Neuron (in vitro differentiated cells): Measurements from ENCODE around the gene INHA.
A peak's percentile ranks its signal among the peaks of the same experiment; 100 is the strongest.

Experiments used
- H2AFZ ChIP-seq: one replicate; pipeline ENCODE4 v1.6.1; 2013; ENCODE audit warnings: low read depth, mild to moderate bottlenecking, inconsistent platforms, low read length, moderate library complexity
- H3K27me3 ChIP-seq: one replicate; pipeline ENCODE4 v1.6.1; 2013; ENCODE audit warnings: low read length; ENCODE audit not compliant: insufficient read depth
- H3K36me3 ChIP-seq: one replicate; pipeline ENCODE4 v1.6.1; 2013; ENCODE audit warnings: low read length; ENCODE audit not compliant: insufficient read depth
- H3K4me1 ChIP-seq: one replicate; pipeline ENCODE4 v1.6.1; 2013; ENCODE audit warnings: low read length; ENCODE audit not compliant: insufficient read depth
- H3K4me3 ChIP-seq: 2 replicates; pipeline ENCODE4 v1.5.1; 2013; ENCODE audit warnings: mild to moderate bottlenecking, low read length, moderate library complexity
- H3K9me3 ChIP-seq: one replicate; pipeline ENCODE4 v1.6.1; 2013; ENCODE audit warnings: low read length

Gene INHA

DNA sequence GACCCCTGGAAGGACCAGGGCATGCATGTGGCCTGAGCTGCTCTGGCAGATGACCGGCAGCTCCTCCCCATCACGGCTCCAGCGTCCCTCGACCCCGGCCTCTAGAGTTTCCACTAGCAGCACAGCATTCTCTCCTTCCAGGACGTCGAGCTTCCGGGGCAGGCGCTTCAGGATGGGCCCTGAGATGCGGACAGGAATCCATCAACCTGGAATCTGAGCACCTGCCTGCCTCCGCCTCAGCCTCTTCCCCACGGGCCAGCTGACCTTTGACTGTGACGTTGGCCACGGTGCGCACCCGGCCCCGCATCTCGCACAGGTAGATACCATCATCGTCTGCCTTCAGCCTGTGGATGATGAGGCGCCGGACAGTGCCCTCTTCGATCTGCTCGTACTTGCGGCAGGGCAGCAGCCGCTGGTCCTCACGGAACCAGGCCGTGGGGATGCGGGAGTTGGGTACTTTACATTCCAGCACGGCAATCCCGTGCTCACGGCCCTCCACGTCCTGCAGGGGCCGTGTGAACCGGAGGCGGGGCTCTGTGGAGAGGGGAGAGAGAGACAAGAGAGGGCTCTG is 4.2 kb upstream of the INHA start:
- no peaks in the 10 kb centered on the region for H3K27me3 ChIP-seq
- no peak overlapping the region for H3K4me3 ChIP-seq
- H2AFZ ChIP-seq: no peak overlapping the region
- H3K36me3 ChIP-seq: peaks cover 38% of the 10 kb centered on the region
- peaks cover 11% of the 10 kb centered on the region for H3K4me1 ChIP-seq
- H3K9me3 ChIP-seq: no peaks in the 10 kb centered on the region

DNA sequence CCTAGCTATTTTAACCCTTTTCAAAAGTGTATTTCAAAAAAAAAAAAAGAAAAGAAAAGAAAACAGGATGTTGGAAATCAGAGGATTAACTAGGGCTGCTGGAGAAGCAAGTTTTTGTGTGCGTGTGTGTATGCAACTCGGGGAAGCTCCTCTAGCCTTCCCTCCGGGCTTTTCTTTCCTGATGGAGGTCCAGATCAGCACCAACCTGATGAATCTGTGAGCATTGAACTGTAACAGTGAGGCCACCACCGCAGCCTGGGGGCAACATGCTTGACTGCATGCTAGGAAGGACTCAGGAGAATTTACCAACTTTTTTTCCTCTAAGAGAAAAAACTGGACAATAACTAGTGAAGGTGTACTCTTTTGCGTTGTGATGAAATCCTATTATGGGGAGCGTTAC is 3.1 kb upstream of the INHA start:
- Histone ChIP-seq H3K27me3 (no peaks in the 10 kb centered on the region), H3K36me3 (peaks cover 31% of the 10 kb centered on the region), H2AFZ (no peak overlapping the region), H3K9me3 (no peaks in the 10 kb centered on the region), H3K4me3 (no peak overlapping the region), H3K4me1 (peaks cover 11% of the 10 kb centered on the region)

DNA sequence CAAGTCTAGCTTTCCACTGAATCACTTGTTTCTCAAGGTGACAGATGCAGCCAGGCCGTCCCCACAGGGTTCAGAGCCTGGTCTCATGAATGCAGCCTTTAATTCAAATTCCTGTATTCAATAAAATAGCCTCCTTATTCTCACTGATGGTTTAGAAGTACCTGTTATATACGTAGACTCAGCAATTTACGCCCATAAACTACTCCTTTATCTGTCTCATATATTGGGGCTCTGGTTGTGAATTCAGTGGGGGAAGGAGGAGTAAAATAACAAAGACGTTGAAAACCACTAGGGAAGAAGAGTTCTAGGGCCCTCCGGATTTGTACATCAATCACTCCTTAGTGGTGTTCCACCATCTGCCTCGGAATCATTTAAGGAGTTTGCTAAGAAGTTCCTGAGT is 2.5 kb upstream of the INHA start:
- Histone ChIP-seq H3K36me3 (peaks cover 29% of the 10 kb centered on the region), H2AFZ (no peak overlapping the region), H3K4me3 (no peak overlapping the region), H3K27me3 (no peaks in the 10 kb centered on the region), H3K9me3 (no peaks in the 10 kb centered on the region), H3K4me1 (peaks cover 11% of the 10 kb centered on the region)

DNA sequence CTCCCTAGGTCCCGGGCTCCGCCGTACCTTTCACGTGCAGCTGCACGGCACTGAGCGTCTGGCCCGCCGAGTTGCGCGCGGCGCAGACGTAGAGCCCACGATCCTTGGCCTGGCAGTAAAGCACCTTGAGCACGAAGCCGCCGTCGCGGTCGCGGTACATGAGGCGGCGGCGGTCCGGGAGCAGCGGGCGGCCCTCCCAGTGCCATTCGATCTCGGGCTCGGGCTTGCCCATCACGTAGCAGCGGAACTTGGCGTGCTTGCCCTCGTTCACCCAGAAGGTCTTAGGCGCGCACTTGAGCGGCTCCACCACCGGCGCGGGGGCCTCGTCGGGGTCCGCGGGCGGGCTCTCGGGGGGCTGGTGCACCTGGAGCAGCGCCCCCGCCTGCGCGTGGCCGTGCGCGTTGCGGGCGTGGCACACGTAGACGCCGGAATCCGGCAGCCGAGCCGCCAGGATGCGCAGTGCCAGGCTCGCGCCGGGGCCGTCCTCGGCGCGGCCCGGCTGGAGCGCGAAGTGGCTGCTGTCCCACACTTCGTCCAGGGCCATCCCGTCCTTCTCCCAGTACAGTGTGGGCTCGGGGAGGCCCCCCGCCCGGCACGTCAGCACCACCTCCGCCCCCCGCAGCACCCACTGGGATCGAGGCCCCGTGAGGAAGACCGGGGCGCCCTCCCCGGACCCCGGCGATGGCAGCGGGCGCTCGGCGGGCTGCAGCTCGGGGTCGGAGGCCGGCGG is 1.8 kb upstream of the INHA start:
- Histone ChIP-seq H3K9me3 (no peaks in the 10 kb centered on the region), H3K4me3 (peak overlapping the region; percentile 89), H3K27me3 (no peaks in the 10 kb centered on the region), H3K36me3 (peaks cover 29% of the 10 kb centered on the region), H2AFZ (peak overlapping the region; percentile 68), H3K4me1 (peaks cover 11% of the 10 kb centered on the region)

DNA sequence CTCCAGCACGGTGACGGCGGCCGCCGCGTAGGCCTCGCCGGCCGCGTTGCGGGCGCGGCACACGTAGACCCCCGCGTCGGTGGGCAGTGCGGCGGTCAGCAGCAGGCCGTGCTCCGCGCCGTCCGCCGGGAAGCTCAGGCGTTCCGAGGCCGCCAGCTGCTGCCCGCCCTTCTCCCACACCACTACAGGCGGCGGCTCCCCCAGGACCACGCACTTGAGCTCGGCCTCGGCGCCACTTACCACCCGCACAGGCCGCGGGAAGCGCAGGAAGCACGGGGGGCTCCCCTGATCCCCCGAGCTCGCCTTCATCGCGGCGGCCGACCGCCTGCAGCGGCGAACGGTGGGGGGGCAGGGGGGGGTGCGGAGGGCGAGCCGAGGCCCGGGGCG is 1.2 kb upstream of the INHA start:
- Histone ChIP-seq H3K27me3 (peaks cover 3% of the 10 kb centered on the region), H3K9me3 (no peaks in the 10 kb centered on the region), H3K36me3 (peaks cover 29% of the 10 kb centered on the region), H3K4me1 (peaks cover 11% of the 10 kb centered on the region), H2AFZ (peak overlapping the region; percentile 68), H3K4me3 (peak overlapping the region; percentile 89)

DNA sequence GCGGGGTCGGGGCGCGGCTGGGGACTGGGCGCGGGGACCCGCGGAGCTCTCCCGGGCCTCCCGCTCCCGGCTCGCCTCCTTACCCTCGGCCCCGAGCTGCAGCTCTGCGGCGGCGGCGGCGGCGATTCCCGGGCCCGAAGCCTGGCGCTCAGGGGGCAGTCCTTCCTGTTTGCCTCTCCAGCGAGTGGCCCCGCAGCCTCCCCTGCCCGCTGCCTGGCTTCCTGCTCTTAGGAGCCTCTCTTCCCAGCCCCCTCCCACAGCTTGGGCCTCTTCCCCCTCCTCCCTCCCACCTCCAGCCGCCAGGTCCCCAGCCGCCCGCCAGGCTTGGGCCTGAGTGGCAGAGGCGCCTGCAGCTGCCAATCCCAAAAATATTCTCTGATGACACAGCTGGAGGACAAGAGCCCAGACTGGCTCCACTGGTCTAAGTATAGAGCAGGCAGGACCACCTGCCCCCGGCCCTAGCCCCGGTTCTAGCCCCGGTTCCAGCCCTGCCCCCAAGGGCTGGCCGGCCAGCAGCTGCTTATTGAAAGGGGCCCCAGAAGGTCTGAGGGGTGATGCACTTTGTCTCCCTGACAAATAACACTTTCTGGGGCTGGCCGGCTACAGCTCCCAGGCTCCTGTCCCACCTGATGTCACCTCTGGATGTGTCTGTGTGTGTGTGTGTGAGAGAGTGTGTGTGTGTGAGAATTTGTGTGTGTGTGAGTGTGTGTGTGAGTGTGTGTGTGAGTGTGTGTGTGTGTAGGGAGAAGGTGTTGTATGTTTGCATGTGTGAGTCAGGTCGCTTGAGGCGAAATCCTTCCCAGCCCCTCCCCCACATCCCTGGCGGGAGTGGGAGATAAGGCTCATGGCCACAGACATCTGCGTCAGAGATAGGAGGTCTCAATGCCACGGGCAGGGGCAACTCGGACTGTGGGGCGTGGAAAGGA is 536 bp upstream of the INHA start, which contains the start of gene OBSL1:
OBSL1 (minus strand) TSS at position 229 of the 926 bp plus-strand sequence. CDS start 307 bp downstream, outside the sequence.
- H3K4me1 ChIP-seq: peaks cover 17% of the 10 kb centered on the region
- H3K4me3 ChIP-seq: peak within 1 kb of the TSS; percentile 89
- H2AFZ ChIP-seq: peak within 1 kb of the TSS; percentile 68
- peaks cover 3% of the 10 kb centered on the region for H3K27me3 ChIP-seq
- peaks cover 25% of the 10 kb centered on the region for H3K36me3 ChIP-seq
- H3K9me3 ChIP-seq: no peaks in the 10 kb centered on the region

DNA sequence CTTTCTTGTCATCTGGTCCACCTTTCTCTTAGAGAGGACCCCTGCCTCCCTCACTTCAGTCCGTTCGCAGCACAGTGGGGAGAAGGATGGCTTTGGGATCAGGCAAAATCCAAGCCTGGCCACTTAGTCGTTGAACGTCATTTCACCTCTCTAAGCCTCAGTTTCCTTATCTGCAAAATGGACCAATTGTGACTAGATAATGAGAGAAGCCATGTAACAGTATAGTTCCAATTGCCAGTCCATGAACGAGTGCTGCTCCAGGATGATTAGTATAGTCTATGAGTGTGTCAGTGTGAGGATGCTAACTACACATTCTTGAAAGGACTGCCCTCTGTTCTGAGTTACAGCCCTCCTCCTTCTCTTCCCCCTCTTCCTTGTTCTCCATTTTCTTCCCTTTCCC is 1.1 kb downstream of the INHA start:
- Histone ChIP-seq H2AFZ (no peak overlapping the region), H3K4me1 (peaks cover 30% of the 10 kb centered on the region), H3K36me3 (peaks cover 14% of the 10 kb centered on the region), H3K9me3 (no peaks in the 10 kb centered on the region), H3K27me3 (peaks cover 3% of the 10 kb centered on the region), H3K4me3 (no peak overlapping the region)

DNA sequence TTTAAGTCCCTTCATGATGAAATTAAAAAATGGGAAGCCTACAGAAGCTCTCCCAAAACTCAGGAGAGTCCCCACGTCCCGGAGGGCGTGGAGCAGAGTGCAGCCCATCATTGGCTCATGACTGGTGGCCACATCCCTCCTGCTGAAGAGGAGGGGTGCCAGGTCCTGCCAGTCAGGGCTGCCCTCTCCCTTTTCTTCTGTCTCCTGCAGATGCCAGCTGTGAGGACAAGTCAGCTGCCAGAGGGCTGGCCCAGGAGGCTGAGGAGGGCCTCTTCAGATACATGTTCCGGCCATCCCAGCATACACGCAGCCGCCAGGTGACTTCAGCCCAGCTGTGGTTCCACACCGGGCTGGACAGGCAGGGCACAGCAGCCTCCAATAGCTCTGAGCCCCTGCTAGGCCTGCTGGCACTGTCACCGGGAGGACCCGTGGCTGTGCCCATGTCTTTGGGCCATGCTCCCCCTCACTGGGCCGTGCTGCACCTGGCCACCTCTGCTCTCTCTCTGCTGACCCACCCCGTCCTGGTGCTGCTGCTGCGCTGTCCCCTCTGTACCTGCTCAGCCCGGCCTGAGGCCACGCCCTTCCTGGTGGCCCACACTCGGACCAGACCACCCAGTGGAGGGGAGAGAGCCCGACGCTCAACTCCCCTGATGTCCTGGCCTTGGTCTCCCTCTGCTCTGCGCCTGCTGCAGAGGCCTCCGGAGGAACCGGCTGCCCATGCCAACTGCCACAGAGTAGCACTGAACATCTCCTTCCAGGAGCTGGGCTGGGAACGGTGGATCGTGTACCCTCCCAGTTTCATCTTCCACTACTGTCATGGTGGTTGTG is 2.6 kb downstream of the INHA start:
- no peak overlapping the region for H2AFZ ChIP-seq
- peaks cover 35% of the 10 kb centered on the region for H3K4me1 ChIP-seq
- H3K27me3 ChIP-seq: peaks cover 3% of the 10 kb centered on the region
- H3K36me3 ChIP-seq: peaks cover 4% of the 10 kb centered on the region
- H3K9me3 ChIP-seq: no peaks in the 10 kb centered on the region
- no peak overlapping the region for H3K4me3 ChIP-seq

DNA sequence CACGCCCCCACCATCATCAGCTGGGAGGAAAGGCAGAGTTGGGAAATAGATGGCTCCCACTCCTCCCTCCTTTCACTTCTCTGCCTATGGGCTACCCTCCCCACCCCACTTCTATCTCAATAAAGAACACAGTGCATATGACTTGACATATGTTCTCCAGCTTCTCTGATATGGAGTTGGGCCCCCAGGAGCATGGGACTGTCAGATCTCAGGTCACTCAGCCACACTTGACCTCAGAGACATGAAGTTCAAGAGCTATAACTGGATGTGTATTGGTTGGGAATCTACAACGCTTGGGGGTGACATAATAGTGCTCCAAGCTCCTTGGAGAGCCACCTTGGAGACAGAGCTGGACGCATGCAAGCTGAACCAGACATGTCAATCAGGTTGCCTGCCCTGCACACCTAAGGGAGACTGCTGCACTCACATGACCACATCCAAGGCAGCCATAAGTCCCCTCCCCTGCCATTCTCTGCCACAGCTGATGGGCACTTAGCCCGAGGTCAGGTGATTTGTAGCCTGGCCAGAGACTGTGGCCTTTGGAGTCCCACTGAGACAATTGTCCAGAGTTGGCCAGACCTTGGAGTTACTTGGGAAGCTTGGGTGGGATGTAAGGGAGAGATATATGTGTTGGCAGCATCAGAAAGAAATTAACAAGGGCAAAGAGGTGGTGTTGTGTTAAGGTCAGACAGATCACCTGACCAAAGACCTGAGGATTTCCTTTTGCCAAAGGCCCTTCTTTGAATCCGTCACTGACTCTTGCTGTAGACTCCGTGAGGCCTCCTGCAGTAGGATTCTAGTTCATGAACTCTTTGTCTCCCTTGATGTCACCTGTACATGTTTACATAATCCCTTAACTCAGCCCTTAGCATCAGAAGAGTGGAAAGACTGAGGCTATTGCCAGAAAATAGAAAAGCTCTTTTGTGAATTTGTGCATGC is 3.7 kb downstream of the INHA start:
- H3K4me3 ChIP-seq: no peak overlapping the region
- H2AFZ ChIP-seq: no peak overlapping the region
- H3K9me3 ChIP-seq: no peaks in the 10 kb centered on the region
- peaks cover 32% of the 10 kb centered on the region for H3K4me1 ChIP-seq
- no peaks in the 10 kb centered on the region for H3K36me3 ChIP-seq
- peaks cover 3% of the 10 kb centered on the region for H3K27me3 ChIP-seq

DNA sequence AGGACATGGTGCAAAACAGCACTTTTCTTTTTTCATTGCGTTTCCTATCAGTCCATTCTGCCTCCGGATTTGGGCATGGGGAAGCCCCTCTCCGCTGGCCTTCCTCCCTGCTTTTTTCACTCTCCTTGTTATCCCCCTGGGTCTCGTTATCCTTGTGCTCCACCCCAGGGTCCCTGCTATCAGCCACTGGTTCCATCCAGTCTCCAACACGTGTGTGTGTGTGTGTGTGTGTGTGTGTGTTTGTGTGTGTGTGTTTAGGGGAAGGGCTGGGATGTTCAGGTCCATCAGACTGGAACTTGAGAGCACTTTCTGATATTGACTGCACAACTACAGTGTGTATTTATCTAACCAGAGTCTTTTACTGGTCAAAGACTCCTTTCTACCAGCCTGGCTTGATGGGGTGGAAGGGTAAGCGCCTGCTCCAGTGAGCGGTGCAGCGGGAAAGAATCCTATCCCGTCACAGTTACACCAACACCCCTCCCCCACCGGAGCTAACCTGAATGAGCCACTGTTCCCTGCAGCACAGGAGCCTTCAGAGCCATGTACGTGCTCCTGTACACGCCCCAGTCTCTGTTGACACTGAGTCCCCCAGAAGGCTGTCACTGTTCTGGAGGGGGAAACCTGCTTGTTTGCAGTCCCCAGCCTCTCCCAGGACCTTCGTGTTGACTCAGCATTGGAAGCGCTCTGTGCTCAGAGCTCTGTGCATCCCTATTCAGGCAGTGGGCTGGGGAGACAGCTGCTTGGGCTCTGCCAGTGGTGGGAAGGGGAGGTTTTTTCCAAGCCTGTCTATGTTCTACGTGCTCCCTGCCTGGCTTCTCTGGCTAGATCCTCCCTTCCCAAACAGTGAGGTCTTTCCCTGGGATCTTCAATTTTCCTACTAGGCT is 4.6 kb downstream of the INHA start:
- H3K27me3 ChIP-seq: peaks cover 3% of the 10 kb centered on the region
- peak overlapping the region; percentile 21 for H3K4me3 ChIP-seq
- H2AFZ ChIP-seq: peak overlapping the region; percentile 33
- H3K36me3 ChIP-seq: no peaks in the 10 kb centered on the region
- peaks cover 29% of the 10 kb centered on the region for H3K4me1 ChIP-seq
- H3K9me3 ChIP-seq: no peaks in the 10 kb centered on the region
